ENCODE data around the gene KLHL36.
"Not testable (repeated sequence)": the region's sequence is repeated elsewhere in the genome, so short reads cannot be mapped to it uniquely, and the experiment has no call there.

Gene KLHL36

GRCh38 chr16:84617041-84617790, 31.1 kb upstream of the KLHL36 start:
- no peak for DNase-seq

- peak; percentile 97 for DNase-seq
Observed at GRCh38 chr16:84617791-84618580, 30.3 kb upstream of the KLHL36 start, which contains the start of gene COTL1. COTL1 (minus strand) TSS chr16:84618078; CDS start chr16:84617914, 164 bp downstream.

DNA sequence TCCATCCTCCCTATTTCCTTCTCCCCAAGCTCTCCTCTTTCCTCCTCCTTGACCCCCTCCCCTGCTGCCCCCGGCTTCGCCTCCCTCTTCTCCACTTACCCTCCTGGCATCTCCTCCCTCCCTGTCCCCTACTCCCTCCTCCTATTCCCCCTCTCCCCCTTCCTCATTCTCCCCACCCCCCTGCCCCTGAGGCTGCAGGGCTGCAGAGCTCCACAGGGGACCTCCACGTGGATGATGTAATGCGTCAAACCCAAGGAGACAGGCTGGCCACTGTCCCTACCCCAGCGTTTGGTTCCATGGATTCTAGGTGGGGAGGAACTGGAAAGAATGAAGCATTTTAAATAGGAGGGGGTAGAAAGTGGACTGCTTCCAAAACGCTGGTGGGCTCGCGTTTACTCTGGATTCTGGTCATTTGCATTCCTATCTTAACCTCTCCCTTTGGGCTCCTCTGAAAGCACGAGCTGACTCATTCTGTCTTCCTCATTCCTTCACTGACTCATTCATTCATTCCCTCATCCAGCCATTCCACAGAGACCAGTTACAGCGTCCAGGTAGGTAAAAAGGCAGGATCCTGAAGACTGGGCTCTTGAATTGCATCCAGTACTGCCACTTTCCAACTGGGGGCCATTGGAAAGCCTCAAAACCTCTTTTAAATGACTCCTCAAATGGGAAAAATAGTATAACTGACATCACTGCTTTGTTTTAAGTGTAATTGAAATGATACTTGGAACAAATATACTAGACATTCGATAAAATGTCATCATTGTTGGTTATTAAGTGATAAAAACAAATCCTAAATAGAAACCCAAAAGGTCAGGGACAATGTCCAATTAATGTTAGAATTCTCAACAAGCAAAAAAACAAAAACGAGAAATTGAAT, 29.5 kb upstream of the KLHL36 start:
- peak; percentile 59 for DNase-seq

- not testable (repeated sequence) for DNase-seq
Observed at GRCh38 chr16:84620913-84621312, 27.4 kb upstream of the KLHL36 start.

DNA sequence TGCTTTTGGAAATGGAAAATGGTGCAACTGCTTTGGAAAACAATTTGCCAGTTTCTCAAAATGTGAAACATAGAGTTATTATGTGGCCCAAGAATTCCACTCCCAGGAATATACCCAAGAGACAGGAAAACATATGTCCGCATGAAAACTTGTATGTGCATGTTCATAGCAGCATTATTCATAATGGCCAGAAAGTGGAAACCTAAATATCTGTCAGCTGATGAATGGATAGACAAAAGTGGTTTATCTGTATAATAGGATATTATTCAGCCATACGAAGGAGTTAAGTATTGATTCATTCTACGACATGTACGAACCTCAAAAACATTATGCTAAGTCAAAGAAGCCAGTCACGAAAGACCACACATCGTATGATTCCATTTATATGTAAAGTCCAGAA, 22.8 kb upstream of the KLHL36 start:
- DNase-seq = no peak

DNA sequence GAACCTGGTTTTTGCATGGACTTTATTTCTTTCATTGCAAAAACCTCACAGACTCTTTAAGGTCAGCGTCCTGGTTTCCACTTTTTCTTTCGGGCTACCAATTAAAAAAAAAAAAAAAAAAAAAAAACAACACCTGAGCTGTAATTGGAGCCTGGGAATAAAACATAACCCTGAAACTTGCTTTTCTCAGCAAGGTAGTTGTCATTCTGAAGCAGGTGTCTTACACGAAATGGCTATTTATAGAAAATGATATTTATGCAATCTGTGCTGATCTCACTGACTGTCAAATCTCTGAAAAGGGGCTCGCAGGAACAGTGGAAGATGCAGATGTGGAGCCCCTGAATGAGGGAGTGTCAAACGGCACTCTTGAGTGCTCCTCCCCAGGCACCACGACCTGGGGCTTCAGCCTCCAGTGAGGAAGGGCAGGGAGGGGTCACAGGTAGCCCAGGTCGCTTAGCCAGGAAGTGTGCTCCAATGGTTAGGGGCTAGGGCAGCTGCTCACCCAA, 20.0 kb upstream of the KLHL36 start:
- no peak for DNase-seq

DNA sequence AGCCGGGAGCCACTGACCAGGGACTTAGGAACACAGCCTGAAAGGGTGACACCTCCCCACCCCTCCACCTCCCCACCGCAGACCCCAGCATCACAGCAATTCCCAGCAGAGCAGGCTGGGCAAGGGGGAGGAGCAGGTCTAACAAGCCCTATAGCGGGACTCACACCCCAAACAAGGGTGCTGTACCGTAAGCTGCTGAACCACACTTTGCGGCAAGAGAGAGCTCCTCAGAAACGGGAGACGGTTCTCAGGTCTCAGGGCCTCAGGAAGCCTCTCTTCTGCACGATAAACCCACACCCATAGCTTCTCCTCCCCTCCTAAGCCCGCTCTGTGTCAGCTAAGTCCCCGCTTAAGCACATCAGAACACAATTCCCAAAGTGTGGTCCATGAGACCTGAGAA, 18.7 kb upstream of the KLHL36 start:
- DNase-seq = no peak

- DNase-seq = no peak
Observed at GRCh38 chr16:84630009-84630408, 18.3 kb upstream of the KLHL36 start.

GRCh38 chr16:84630446-84631152, 17.7 kb upstream of the KLHL36 start:
- no peak for DNase-seq

GRCh38 chr16:84631153-84631466, 17.2 kb upstream of the KLHL36 start:
- no peak for DNase-seq

DNA sequence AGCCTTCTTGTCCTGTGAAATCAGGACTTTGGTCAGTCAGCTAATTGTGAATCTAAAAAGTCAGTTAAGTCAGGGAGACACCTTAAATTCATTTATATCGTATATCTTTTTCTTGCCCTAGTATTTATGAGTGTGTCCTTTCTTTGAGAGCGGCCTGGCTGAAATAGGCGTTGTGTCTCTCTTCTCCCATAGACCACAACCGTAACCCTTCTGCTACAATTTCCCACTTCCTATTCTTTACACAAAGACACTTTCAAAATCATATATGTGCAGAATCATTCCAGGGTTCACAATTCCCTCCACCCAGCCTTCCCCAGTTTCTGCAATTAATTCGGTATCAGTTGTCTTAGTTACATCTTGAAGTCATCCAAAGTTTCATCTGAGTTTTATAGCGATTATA, 16.4 kb upstream of the KLHL36 start:
- DNase-seq = no peak

DNA sequence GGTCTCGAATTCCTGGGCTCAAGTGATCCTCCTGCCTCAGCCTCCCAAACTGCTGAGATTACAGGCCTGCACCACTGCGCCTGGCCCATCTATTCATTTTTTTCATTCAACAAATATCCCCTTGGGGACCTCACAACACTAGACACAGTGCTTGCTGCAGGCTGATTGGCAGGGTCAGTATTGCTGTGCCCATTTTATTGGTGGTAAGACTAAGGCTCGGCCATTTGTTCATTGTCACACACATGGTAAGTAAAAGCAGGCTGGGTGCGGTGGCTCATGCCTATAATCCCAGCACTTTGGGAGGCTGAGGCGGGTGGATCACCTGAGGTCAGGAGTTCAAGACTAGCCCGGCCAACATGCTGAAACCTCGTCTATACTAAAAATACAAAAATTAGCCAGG, 15.4 kb upstream of the KLHL36 start:
- not testable (repeated sequence) for DNase-seq

DNA sequence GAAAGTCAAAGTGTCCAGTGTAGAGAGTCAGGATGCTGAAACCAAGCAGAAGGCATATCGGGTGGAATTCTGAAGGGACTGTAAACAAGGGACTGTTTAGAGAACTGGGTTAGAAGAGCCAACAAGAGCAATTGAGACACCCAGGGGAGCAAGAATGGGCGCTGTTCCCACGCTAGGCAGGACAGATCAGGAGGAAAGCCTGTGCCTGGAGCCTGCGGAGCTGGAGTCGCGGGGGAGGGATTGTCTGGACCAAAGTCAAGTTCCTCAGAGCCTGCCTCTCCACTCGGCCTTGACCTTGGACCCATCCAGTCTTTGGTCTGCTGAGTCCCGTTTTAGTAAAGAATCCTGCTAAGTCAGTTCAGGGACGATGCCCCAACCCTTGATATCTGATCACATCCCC, 14.7 kb upstream of the KLHL36 start:
- DNase-seq = peak; percentile 78

DNA sequence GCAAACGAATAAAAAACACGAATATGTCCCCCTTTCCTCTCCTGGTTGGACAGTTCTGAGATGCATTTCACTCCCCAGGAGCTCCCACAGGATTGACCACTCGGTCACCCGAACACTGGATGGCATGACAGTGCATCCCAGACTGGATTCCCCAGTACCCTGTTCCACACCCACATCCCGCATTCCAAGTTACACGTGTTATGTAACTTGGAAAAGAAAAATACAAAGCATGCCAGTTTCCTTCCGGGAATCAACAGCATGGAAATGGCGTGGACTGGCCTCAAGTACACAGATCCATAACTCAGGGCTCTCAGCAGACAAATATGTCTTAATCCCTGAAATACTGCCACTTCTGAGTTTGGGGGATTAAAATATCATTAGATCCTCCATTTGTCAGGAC, 12.6 kb upstream of the KLHL36 start:
- DNase-seq = no peak

GRCh38 chr16:84637709-84638108, 10.6 kb upstream of the KLHL36 start:
- no peak for DNase-seq

- DNase-seq = no peak
Observed at GRCh38 chr16:84638231-84638806, 10.0 kb upstream of the KLHL36 start.

- DNase-seq = peak; percentile 4
Observed at GRCh38 chr16:84640145-84640544, 8.2 kb upstream of the KLHL36 start.

DNA sequence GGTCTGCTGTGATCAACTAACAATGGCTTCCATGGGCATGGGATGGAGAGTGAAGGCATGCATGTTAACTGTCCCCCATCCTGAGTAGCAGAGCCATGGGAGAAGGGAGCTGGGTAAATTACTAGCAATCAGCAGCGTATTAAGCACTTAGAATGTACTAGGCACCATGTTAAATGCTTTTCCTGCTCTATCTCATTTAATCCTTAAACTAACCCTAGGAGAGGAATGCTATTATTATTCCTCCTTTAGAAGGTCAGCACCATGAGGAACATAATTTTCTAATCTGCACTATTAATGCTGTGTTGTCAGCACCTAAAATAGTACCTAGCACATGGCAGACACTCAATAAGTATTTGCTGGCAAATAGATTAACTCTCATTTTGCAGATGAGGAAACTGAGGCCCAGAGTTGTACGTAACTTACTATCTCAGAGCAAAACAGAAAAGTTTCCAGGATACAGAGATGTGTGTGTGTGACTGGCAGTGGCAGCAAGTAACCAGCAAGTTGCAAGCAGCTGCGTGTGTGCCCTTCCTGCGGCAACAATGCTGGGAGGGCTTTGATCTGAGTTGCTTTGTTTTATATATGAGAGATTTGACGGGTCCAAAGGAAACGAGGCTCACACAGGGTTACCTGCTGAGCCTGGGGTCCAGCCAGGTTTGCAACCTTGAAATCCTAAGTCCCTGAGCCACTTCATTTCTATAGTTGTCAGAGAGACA, 6.5 kb upstream of the KLHL36 start:
- DNase-seq = no peak

DNA sequence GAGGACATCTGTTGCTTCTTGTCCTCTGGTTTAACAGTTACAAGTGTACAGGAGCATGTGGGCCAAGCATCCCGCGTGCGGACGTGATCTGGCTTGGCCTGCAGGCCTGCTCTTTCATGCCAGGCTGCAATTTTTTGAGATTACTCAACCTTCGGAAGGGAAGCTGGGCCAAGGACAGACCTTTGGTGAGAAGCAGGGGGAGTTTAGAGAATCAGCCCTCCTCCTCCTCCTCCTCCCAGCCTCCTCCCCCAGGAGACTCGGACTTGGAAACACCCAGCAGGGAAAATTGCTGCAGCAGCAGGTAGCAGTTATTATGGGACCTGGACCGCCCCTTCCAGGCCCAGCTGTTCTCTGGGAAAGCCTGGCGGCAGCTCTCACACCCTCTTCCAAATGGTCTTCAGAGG, 5.1 kb upstream of the KLHL36 start:
- peak; percentile 88 for DNase-seq

GRCh38 chr16:84643674-84644073, 4.6 kb upstream of the KLHL36 start:
- DNase-seq = peak; percentile 21

Measured in right hindlimb (tissue), 1 donor.